HepG2 (cell line): ENCODE results near the gene NTMT1. TPM values are rescaled to one million over a fixed set of nuclear protein-coding genes. Genes with fewer than 3 reads are reported as not detected.
A peak's percentile ranks its signal among the peaks of the same experiment; 100 is the strongest.

Source experiments
- ARID3A ChIP-seq: IDR thresholded peaks from 2 replicates; pipeline ENCODE4 v1.6.1; 2012; ENCODE audit warnings: low read depth, low read length, improper control_type of control experiment
- ASH2L ChIP-seq: fragments of 300-600, 200-600 bp; sonication (generic); IDR thresholded peaks from 2 replicates; pipeline ENCODE4 v1.7.0; 2017; ENCODE audit warnings: low read depth, mild to moderate bottlenecking, moderate library complexity, mixed read lengths, low read length; ENCODE audit not compliant: insufficient read length
- BORCS8-MEF2B ChIP-seq: sonication (generic); formaldehyde crosslinking; IDR thresholded peaks from 2 replicates; pipeline ENCODE4 v1.8.0; 2022; ENCODE audit warnings: mild to moderate bottlenecking, missing genetic modification reagents
- CSRNP2 ChIP-seq: sonication (generic); formaldehyde crosslinking; conservative IDR thresholded peaks from 2 replicates; pipeline ENCODE4 v1.8.0; 2022; ENCODE audit warnings: low read depth, missing genetic modification reagents
- MIER3 ChIP-seq: IDR thresholded peaks from 2 replicates; pipeline ENCODE4 v1.6.1; 2016; ENCODE audit warnings: missing compliant biosample characterization, borderline replicate concordance
- NCOA2 ChIP-seq: sonication (generic); formaldehyde crosslinking; IDR thresholded peaks from 2 replicates; pipeline ENCODE4 v1.8.0; 2022; ENCODE audit warnings: inconsistent platforms
- RBFOX2 ChIP-seq: fragments of 200-400 bp; formaldehyde crosslinking; IDR thresholded peaks from 2 replicates; pipeline ENCODE4 v1.6.1; 2017; ENCODE audit warnings: low read depth, mild to moderate bottlenecking, low read length
- REL ChIP-seq: sonication (generic); formaldehyde crosslinking; conservative IDR thresholded peaks from 2 replicates; pipeline ENCODE4 v1.8.0; 2022; ENCODE audit warnings: mild to moderate bottlenecking, missing genetic modification reagents, moderate library complexity
- RNF219 ChIP-seq: sonication (generic); formaldehyde crosslinking; IDR thresholded peaks from 2 replicates; pipeline ENCODE4 v1.5.0; 2020; ENCODE audit warnings: mild to moderate bottlenecking, missing genetic modification reagents
- SALL1 ChIP-seq: sonication (generic); formaldehyde crosslinking; IDR thresholded peaks from 2 replicates; pipeline ENCODE4 v1.8.0; 2022; ENCODE audit warnings: mild to moderate bottlenecking, missing genetic modification reagents
- SIX1 ChIP-seq: sonication (generic); formaldehyde crosslinking; IDR thresholded peaks from 2 replicates; pipeline ENCODE4 v1.4.0; 2020; ENCODE audit warnings: missing genetic modification reagents, borderline replicate concordance
- THAP11 ChIP-seq: IDR thresholded peaks from 2 replicates; pipeline ENCODE4 v1.6.1; 2016; ENCODE audit warnings: missing biosample characterization, missing genetic modification reagents
- YEATS4 ChIP-seq: sonication (generic); formaldehyde crosslinking; IDR thresholded peaks from 2 replicates; pipeline ENCODE4 v1.4.0; 2020; ENCODE audit warnings: missing genetic modification reagents, borderline replicate concordance
- ZBTB7B ChIP-seq: sonication (generic); formaldehyde crosslinking; IDR thresholded peaks from 2 replicates; pipeline ENCODE4 v1.4.0; 2020; ENCODE audit warnings: missing genetic modification reagents
- ZNF121 ChIP-seq: sonication (generic); formaldehyde crosslinking; IDR thresholded peaks from 2 replicates; pipeline ENCODE4 v1.5.0; 2020; ENCODE audit warnings: mild to moderate bottlenecking, missing genetic modification reagents
- ZNF280D ChIP-seq: sonication (generic); formaldehyde crosslinking; IDR thresholded peaks from 2 replicates; pipeline ENCODE4 v1.5.1; 2020; ENCODE audit warnings: mild to moderate bottlenecking, missing genetic modification reagents
- ZNF501 ChIP-seq: sonication (generic); formaldehyde crosslinking; IDR thresholded peaks from 2 replicates; pipeline ENCODE4 v1.5.1; 2020; ENCODE audit warnings: mild to moderate bottlenecking, moderate library complexity, missing genetic modification reagents
- ZNF549 ChIP-seq: sonication (generic); formaldehyde crosslinking; IDR thresholded peaks from 2 replicates; pipeline ENCODE4 v1.5.0; 2020; ENCODE audit warnings: missing genetic modification reagents
- ZNF558 ChIP-seq: sonication (generic); formaldehyde crosslinking; IDR thresholded peaks from 2 replicates; pipeline ENCODE4 v1.9.0; 2022; ENCODE audit warnings: mild to moderate bottlenecking, missing genetic modification reagents, borderline replicate concordance
- ZNF615 ChIP-seq: sonication (generic); formaldehyde crosslinking; IDR thresholded peaks from 2 replicates; pipeline ENCODE4 v1.5.0; 2020; ENCODE audit warnings: mild to moderate bottlenecking, missing genetic modification reagents, borderline replicate concordance
- ZNF792 ChIP-seq: IDR thresholded peaks from 2 replicates; pipeline ENCODE4 v1.6.1; 2016
- polyA plus RNA-seq, 8 experiments: library from polyadenylated mRNA; depleted of rRNA in 3 of 8; stranded (reverse) in 7 of 8; unstranded in 1 of 8; fragments of >200 nt; fragmentation: Illumina TruSeq in 4 of 8; extraction: Trizol in 4 of 8; gene quantifications; 2 replicates each; pipeline versions ENCODE4 v1.2.1 to v1.2.3, GENCODE V29; 2011 to 2016; ENCODE audit warnings: low read depth in 4 of 8, missing spikeins in 1 of 8, mixed read lengths in 1 of 8; ENCODE audit not compliant: insufficient read depth in 1 of 8
- total RNA-seq, 5 experiments: library from RNA; depleted of rRNA; stranded (reverse); fragments of >200 nt; fragmentation: Illumina TruSeq; extraction: Trizol; gene quantifications; 2 replicates each; pipeline ENCODE4 v1.2.3, GENCODE V29; 2016; ENCODE audit warnings: low read depth in 1 of 5

Gene NTMT1
- total and polyA plus RNA-seq, 2 of the 13 experiments (the other 11 are each of a cell fraction or from before 2014, with no cell fraction given), result 49.1 to 53.8 TPM

- TF ChIP-seq ARID3A, result no peak
- peak; percentile 37; the same call in 1 of the 2 replicates for TF ChIP-seq ZNF792 (CRISPR knock-in tag)
- 0 out of 2 replicates have a peak, but pooled peaks have one; percentile 8 for TF ChIP-seq ZNF121 (CRISPR knock-in tag)
- TF ChIP-seq YEATS4 (CRISPR knock-in tag), result no peak
- TF ChIP-seq NCOA2 (CRISPR knock-in tag), result peak; percentile 53; the same call in 1 of the 2 replicates
- TF ChIP-seq ZNF501 (CRISPR knock-in tag), result peak; percentile 87
- 0 out of 2 replicates have a peak, but pooled peaks have one; percentile 46 for TF ChIP-seq MIER3 (CRISPR knock-in tag)
- no peak for TF ChIP-seq REL
- 0 out of 2 replicates have a peak, but pooled peaks have one; percentile 39 for TF ChIP-seq ZNF615
- 0 out of 2 replicates have a peak, but pooled peaks have one; percentile 29 for TF ChIP-seq SIX1 (CRISPR knock-in tag)
- no peak for TF ChIP-seq ZNF280D (CRISPR knock-in tag)
- TF ChIP-seq RNF219 (CRISPR knock-in tag), result 0 out of 2 replicates have a peak, but pooled peaks have one; percentile 51
- no peak for TF ChIP-seq ZNF549 (CRISPR knock-in tag)
- TF ChIP-seq ASH2L, result no peak
- TF ChIP-seq CSRNP2 (CRISPR knock-in tag), result no peak
- peak; percentile 21; the same call in 1 of the 2 replicates for TF ChIP-seq SALL1 (CRISPR knock-in tag)
- peak; percentile 69 for TF ChIP-seq THAP11 (CRISPR knock-in tag)
- TF ChIP-seq ZBTB7B, result peak; percentile 52; the same call in 1 of the 2 replicates
- TF ChIP-seq ZNF558, result no peak
- 0 out of 2 replicates have a peak, but pooled peaks have one; percentile 26 for TF ChIP-seq RBFOX2
- TF ChIP-seq BORCS8-MEF2B, result 0 out of 2 replicates have a peak, but pooled peaks have one; percentile 37
Measured at GRCh38 chr9:129580211-129580915, 45.6 kb upstream of the NTMT1 start (continued).
